HG02938 (cell line): ENCODE data around the gene BCL2L12.
A peak's percentile ranks its signal among the peaks of the same experiment; 100 is the strongest.
"Not testable (repeated sequence)": the region's sequence is repeated elsewhere in the genome, so short reads cannot be mapped to it uniquely, and the experiment has no call there.

Source experiments
- ATAC-seq: cut with Tn5 transposase; IDR thresholded peaks from one replicate; pipeline ENCODE4 v1.9.1; 2021; ENCODE audit warnings: mild to moderate bottlenecking, moderate library complexity; ENCODE audit not compliant: unreplicated experiment

The BCL2L12 gene, protein sequence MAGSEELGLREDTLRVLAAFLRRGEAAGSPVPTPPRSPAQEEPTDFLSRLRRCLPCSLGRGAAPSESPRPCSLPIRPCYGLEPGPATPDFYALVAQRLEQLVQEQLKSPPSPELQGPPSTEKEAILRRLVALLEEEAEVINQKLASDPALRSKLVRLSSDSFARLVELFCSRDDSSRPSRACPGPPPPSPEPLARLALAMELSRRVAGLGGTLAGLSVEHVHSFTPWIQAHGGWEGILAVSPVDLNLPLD

DNA sequence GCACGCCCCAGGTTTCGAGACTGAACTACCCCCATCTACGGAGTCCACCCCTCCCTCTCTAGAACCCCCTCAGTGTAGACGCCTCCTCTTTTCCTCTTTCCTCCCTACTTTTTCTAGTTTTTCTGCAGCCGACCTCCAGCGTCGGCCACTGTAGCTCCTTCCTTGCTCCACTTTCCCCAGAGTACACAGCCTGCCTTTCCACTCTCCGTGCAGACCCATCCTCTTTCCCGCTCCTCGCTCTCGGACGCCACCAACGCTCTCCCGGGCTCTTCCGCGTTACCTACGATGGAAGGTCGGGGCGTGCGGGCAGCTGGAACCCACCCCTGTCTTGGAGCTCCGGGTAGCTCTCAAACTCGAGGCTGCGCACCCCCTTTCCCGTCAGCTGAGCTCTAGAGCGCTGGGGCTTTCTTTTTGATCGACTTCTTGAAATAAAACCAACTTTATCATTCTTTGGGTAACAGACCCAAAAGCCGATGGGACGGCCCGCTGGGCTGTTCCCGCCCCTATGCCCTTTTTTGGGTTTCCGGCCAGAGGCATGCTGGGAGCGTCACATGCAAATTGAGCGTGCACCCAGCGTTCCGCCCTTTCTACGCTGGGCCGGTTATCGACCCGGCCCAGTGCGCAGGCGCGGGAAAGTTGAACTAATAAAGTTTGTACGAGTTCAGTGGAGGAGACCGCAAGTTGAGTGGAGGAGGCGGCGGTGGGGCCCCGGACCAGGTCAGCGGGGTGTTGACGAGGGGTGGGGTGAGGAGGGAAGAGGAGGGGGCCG, at the start of gene BCL2L12, which contains the start of gene IRF3:
Gene BCL2L12 (plus strand): TSS at position 583 of the 769 bp plus-strand sequence. CDS start 760 bp downstream, outside the sequence.
Gene IRF3 (minus strand): TSS at position 507 of the 769 bp plus-strand sequence. CDS start 1,019 bp downstream, outside the sequence.
- ATAC-seq, result peak; percentile 83

DNA sequence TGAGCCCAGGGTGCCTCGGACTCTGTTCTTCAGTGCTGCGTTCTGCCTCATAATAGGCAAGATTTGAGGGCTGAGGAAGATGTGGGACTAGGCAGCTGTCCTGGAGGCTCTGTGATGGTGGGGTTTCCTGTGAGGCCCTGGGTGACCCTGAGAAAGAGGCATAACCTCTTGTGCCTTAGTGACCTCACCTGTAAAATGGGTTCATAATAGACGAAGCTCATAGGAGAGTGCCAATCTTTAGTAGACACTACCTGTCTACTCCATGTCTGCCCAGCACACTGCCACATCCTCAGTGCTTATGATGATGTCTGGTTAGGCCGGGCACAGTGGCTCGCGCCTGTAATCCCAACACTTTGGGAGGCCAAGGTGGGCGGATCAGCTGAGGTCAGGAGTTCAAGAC, 49.2 kb upstream of the BCL2L12 start:
- ATAC-seq, result no peak

DNA sequence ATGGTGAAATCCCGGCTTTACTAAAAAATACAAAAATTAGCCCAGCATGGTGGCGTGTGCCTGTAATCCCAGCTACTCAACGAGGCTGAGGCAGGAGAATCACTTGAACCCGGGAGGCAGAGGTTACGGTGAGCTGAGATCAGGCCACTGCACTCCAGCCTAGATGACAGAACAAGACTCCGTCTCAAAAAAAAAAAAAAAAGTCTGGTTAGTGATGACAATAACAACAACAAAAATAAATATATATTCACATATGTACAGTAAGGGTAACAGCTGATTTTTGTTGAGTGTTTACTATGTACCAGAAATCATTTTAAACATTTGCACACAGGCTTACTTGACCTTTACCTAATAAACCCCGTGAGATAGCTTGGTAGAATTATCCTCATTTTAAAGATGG, 48.8 kb upstream of the BCL2L12 start:
- ATAC-seq, result no peak

DNA sequence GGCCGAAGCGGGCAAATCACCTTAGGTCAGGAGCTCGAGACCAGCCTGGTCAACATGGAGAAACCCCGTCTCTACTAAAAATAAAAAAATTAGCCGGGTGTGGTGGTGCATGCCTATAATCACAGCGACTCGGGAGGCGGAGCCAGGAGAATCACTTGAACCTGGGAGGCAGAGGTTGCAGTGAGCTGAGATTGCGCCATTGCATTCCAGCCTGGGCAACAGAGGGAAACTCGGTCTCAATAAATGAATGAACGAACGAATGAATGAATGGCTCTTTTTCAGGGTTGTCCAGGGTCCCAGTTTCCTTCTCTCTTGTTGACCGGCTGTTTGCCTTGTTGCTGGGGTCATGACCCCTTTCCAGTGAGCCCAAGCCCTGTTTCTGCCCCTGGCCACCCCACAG, 47.9 kb upstream of the BCL2L12 start:
- ATAC-seq, result not testable (repeated sequence)

GRCh38 chr19:49624967-49625910, 40.5 kb upstream of the BCL2L12 start:
- ATAC-seq, result no peak

DNA sequence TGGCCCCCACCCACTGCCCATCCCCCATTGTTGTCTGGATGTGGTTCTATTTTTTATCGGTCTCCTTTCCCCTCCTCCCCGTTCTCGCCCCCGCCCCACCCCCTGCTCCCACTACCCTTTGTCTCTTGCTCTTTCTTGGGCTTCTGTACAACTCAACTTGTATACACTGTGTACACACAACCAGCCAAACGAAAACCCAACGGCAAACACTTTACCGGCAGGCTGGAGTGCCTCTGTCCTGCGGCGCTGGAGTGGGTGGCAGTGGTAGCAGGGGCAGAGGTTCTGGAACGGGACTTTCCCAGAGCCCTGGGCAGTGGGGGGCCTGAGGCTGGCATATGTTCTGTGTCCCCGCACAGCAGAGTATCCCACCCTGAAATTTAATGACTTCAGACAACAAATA, 39.5 kb upstream of the BCL2L12 start:
- no peak for ATAC-seq

DNA sequence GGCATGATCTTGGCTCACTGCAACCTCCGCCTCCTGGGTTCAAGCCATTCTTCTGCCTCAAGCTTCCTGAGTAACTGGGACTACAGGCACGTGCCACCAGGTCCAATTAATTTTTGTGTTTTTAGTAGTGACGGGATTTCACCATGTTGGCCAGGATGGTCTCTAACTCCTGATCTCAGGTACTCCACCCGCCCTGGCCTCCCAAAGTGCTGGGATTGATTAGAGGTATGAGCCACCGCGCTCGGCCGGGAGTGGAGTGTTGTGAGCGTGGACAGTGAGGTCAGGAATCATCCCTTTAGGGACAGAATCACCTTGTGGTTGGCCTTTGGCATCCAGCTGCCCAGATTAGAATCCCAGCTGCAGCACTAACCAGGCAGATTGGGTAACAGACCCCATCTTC, 36.1 kb upstream of the BCL2L12 start:
- ATAC-seq, result no peak

DNA sequence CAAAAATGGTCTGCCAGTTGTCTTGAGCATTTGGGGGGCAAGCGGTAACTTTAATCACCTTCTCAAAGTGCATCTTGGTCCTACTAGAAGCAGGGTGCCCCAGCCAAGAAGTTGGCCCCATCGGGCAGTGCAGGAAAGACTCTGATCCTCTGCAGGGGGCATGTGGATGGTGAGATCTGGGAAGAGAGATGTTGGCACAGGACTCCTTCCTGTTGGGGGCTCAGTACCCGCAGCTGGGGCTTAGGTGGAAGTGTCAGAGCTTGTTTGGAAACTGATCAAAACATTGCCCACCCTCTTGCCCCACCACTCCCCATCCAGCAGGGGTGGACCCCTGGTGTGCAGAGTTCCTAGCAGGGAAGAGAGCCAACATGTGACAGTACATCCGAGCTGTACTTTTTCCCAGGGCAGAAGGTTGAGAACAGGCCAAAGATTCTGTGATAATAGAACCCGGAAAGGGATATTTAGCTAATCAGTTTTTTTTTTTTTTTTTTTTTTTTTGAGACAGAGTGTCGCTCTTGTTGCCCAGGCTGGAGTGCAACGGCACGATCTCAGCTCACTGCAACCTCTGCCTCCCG, 34.6 kb upstream of the BCL2L12 start:
- ATAC-seq, result no peak

- no peak for ATAC-seq
Measured at GRCh38 chr19:49631610-49632192, 34.0 kb upstream of the BCL2L12 start.

GRCh38 chr19:49632576-49632975, 33.2 kb upstream of the BCL2L12 start:
- ATAC-seq, result no peak

DNA sequence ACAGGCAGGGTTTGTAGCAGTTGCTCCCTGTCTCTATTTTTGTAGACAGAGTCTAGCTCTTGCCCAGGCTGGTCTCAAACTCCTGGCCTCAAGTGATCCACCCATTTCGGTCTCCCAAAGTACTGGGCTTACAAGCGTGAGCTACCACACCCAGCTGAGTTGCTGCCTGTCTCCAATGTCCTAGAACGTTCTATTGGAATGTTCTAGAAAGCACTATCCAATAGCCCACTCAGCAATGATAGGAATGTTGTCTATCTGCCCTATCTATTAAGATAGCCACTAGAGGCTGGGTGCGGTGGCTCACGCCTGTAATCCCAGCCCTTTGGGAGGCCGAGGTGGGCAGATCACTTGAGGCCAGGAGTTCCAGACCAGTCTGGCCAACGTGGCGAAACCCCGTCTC, 32.5 kb upstream of the BCL2L12 start:
- not testable (repeated sequence) for ATAC-seq

DNA sequence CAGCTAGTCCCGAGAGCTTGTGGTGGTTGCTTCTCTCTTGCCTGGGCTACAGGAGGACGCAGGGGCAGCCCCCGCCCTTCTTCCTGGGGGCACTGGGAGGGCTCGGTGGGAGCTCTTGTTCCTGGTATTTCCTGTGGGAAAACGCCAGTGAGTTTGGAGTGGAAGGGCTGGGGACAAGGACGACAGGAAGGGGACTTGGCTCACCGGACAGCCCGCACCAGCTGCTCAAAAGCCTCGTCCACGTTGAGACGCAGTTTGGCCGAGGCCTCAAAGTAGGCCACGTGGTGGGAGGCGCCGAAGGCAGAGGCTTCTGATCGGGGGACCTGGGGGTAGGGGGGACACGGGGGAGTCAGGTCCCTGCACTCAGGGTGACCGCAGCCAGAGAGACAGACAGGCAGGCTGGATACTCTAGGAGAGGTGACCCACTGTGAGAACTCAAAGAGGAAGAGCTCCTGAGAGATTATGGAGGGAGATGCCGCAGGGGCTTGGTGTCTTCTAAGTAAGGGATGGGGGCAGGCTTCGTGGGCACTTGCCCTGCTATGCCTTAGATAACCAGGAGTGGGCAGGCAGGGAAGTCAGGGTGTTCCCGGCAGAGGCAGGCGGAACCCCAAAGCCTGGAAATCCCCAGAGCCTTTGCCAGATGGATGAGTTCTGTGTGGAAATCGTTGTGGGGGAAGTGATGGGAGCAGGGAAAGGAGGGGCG, 30.1 kb upstream of the BCL2L12 start:
- ATAC-seq, result no peak

DNA sequence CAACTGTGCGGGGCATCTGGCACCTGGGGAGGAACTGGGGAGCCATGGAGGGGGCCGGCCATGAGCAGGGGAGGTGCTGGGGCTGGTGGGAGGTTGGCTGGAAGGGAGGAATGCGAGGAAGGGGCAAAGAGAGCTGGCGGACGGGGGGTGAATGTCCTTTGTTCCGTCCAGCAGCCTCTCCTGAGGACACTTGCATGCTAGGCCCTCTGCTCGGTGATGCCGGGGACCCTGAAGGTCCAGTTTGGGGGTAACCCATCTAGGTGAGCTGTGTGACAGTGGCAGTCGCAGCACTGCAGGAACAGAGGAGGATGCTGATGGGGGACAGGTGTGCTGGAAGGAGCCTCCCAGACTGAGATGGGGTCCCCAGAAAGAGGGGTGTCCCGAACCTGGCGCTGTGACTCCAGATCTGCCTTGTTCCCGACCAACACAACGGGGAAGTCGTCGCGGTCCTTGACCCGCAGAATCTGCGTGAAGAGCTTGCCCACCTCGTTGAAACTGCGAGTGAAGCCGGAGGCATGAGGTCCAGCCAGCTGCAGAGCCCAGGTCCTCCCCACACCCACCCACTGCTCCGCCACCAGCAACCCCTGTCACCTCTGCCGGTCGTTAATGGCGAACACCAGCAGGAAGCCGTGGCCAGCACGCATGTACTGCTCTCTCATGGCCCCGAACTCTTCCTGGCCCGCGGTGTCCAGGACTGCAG, 29.4 kb upstream of the BCL2L12 start:
- no peak for ATAC-seq

GRCh38 chr19:49637821-49638738, 27.7 kb upstream of the BCL2L12 start:
- no peak for ATAC-seq

DNA sequence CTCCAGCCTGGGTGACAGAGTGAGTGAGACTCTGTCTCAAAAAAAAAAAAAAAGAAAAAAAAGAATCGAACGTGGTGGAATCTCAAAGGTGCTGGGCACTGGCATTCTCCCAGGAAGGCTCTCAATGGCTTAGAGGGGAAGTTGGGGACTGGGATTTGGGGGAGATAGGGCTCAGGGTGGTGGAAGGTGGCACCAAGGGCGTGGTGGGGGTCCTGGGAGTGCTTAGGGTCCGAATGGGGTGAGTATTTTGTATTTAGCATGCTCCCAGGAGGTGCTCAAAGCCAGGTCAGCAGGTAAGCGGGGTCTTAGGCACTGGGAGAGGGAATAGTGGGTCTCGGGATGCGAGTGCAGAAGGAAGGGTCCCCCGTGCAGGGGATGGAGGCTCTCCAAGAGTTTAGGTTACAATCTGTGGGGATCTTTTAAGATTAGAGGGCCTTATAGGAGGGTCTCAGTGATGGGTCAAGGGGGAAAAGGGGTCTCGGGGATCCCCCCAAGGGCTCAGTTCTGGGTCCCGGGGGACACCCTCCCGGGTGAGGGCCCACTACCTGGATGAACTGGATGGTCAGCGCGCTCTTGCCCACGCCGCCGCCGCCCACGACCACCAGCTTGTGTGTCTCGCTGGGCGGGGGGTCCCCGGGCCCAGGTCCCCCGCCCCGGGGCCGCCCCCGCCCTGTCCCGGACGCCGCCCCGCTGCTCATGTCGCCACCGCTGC, 26.2 kb upstream of the BCL2L12 start:
- no peak for ATAC-seq

- peak; percentile 69 for ATAC-seq
Measured at GRCh38 chr19:49640113-49640898, 25.4 kb upstream of the BCL2L12 start, which contains the start of gene RRAS. TSS of gene RRAS (minus strand) at chr19:49640143. CDS start at chr19:49640098, 45 bp downstream.
